HFFc6 (cell line): ENCODE results near the gene SERINC3. TPM values are rescaled to one million over a fixed set of nuclear protein-coding genes. Genes with fewer than 3 reads are reported as not detected.
"Not testable (repeated sequence)": the region's sequence is repeated elsewhere in the genome, so short reads cannot be mapped to it uniquely, and the experiment has no call there.

Experiments used
- DNase-seq: peaks from one replicate; pipeline ENCODE4 v3.0.0-alpha.2; 2018
- H3K27ac Mint-ChIP-seq: 2 replicates; pipeline ENCODE4 v1.8.0; 2020; ENCODE audit warnings: mild to moderate bottlenecking, mixed read lengths
- H3K27me3 Mint-ChIP-seq: 2 replicates; pipeline ENCODE4 v1.8.0; 2021; ENCODE audit warnings: mild to moderate bottlenecking, moderate library complexity, mixed read lengths; ENCODE audit not compliant: insufficient read depth
- H3K36me3 Mint-ChIP-seq: 2 replicates; pipeline ENCODE4 v1.8.0; 2021; ENCODE audit warnings: low read depth, mixed read lengths
- H3K4me1 Mint-ChIP-seq: 2 replicates; pipeline ENCODE4 v1.8.0; 2020; ENCODE audit warnings: low read depth, mixed read lengths
- H3K4me3 Mint-ChIP-seq: 2 replicates; pipeline ENCODE4 v1.8.0; 2020; ENCODE audit warnings: mild to moderate bottlenecking, moderate library complexity, mixed read lengths
- H3K9me3 Mint-ChIP-seq: 2 replicates; pipeline ENCODE4 v1.8.0; 2020; ENCODE audit warnings: mild to moderate bottlenecking, mixed read lengths
- CTCF ChIP-seq: fragments of 200-600 bp; sonication (generic); IDR thresholded peaks from 2 replicates; pipeline ENCODE4 v1.5.0; 2021; ENCODE audit warnings: antibody characterized with exemption, mild to moderate bottlenecking
- total RNA-seq, 6 experiments: library from RNA; stranded (reverse); fragmentation: NEBNext Ultra II Directional; extraction: Animal tissue kit (Norgen Biotek cat#: 25700); gene quantifications; 2 replicates in 1 of 6; 3 replicates in 5 of 6; pipeline ENCODE4 v1.2.3, GENCODE V29; 2021

Gene SERINC3
- total RNA-seq, 6 experiments from 2014 or later = 161 to 219 (median 188) TPM

GRCh38 chr20:44475372-44475693, 46.5 kb downstream of the SERINC3 start:
- no peak for TF ChIP-seq CTCF
- Mint-ChIP-seq H3K27ac (peak overlapping the region; percentile 95), H3K27me3 (peaks cover 7% of the 10 kb centered on the region; the same call in 1 of the 2 replicates), H3K9me3 (no peaks in the 10 kb centered on the region), H3K4me3 (peak overlapping the region; percentile 91), H3K36me3 (peaks cover 1% of the 10 kb centered on the region; the same call in 1 of the 2 replicates), H3K4me1 (peaks cover 31% of the 10 kb centered on the region)
- DNase-seq = no peak

GRCh38 chr20:44472283-44472682, 49.6 kb downstream of the SERINC3 start:
- H3K27ac Mint-ChIP-seq, H3K9me3 Mint-ChIP-seq, DNase-seq, H3K36me3 Mint-ChIP-seq, H3K4me3 Mint-ChIP-seq: not testable (repeated sequence)
- H3K27me3 Mint-ChIP-seq = peaks cover 14% of the 10 kb centered on the region; the same call in 1 of the 2 replicates
- H3K4me1 Mint-ChIP-seq = peaks cover 22% of the 10 kb centered on the region

GRCh38 chr20:44471481-44471882, 50.4 kb downstream of the SERINC3 start:
- TF ChIP-seq CTCF = peak; percentile 69
- Mint-ChIP-seq H3K4me3 (no peak overlapping the region), H3K9me3 (no peaks in the 10 kb centered on the region), H3K36me3 (no peaks in the 10 kb centered on the region), H3K4me1 (peaks cover 14% of the 10 kb centered on the region), H3K27me3 (peaks cover 19% of the 10 kb centered on the region), H3K27ac (no peak overlapping the region)
- DNase-seq = peak; percentile 54

GRCh38 chr20:44470327-44470726, 51.5 kb downstream of the SERINC3 start:
- Mint-ChIP-seq H3K27ac (no peak overlapping the region), H3K27me3 (peaks cover 26% of the 10 kb centered on the region), H3K4me3 (no peak overlapping the region), H3K9me3 (no peaks in the 10 kb centered on the region), H3K36me3 (no peaks in the 10 kb centered on the region), H3K4me1 (peaks cover 6% of the 10 kb centered on the region)
- no peak for DNase-seq
- no peak for TF ChIP-seq CTCF

GRCh38 chr20:44468044-44468782, 53.7 kb downstream of the SERINC3 start:
- no peak for DNase-seq
- Mint-ChIP-seq H3K4me1 (no peaks in the 10 kb centered on the region), H3K4me3 (no peak overlapping the region), H3K27ac (no peak overlapping the region), H3K27me3 (peaks cover 35% of the 10 kb centered on the region), H3K36me3 (no peaks in the 10 kb centered on the region), H3K9me3 (no peaks in the 10 kb centered on the region)
- TF ChIP-seq CTCF = no peak

GRCh38 chr20:44467289-44467883, 54.5 kb downstream of the SERINC3 start:
- no peaks in the 10 kb centered on the region for H3K4me1 Mint-ChIP-seq
- H3K36me3 Mint-ChIP-seq = no peaks in the 10 kb centered on the region
- peaks cover 37% of the 10 kb centered on the region for H3K27me3 Mint-ChIP-seq
- no peak for DNase-seq
- no peak for TF ChIP-seq CTCF
- H3K27ac Mint-ChIP-seq = no peak overlapping the region
- no peak overlapping the region for H3K4me3 Mint-ChIP-seq
- no peaks in the 10 kb centered on the region for H3K9me3 Mint-ChIP-seq
